GM23338 (cell line): Measurements from ENCODE around the gene METTL21C.

Experiments
- EZH2 ChIP-seq: fragments of 200-600 bp; sonication (generic); IDR thresholded peaks from one replicate; pipeline ENCODE4 v1.8.0; 2017; ENCODE audit warnings: antibody characterized with exemption, mild to moderate bottlenecking, low read depth; ENCODE audit not compliant: unreplicated experiment
- EZH2phosphoT487 ChIP-seq: fragments of 200-600 bp; sonication (generic); IDR thresholded peaks from one replicate; pipeline ENCODE4 v1.8.1; 2018; ENCODE audit warnings: antibody characterized with exemption; ENCODE audit not compliant: unreplicated experiment
- POLR2AphosphoS5 ChIP-seq: IDR thresholded peaks from 2 replicates; pipeline ENCODE4 v1.6.1; 2016; ENCODE audit warnings: antibody characterized with exemption, low read depth
- TF ChIP-seq, protein P1 (sequence below), 2 experiments: fragments of 200-600 bp in 1 of 2; sonication (generic) in 1 of 2; conservative IDR thresholded peaks; 2 replicates each; pipeline versions ENCODE4 v1.5.1 to v1.6.1; 2016 to 2017; ENCODE audit warnings: antibody characterized with exemption in 2 of 2, low read depth in 2 of 2, mild to moderate bottlenecking in 2 of 2, moderate library complexity in 1 of 2
- TF ChIP-seq, protein P2 (sequence below): IDR thresholded peaks from 2 replicates; pipeline ENCODE4 v1.6.1; 2016; ENCODE audit warnings: antibody characterized with exemption
- TF ChIP-seq, protein P3 (sequence below): IDR thresholded peaks from one replicate; pipeline ENCODE4 v1.6.1; 2018; ENCODE audit warnings: antibody characterized with exemption; ENCODE audit not compliant: unreplicated experiment

DNA sequence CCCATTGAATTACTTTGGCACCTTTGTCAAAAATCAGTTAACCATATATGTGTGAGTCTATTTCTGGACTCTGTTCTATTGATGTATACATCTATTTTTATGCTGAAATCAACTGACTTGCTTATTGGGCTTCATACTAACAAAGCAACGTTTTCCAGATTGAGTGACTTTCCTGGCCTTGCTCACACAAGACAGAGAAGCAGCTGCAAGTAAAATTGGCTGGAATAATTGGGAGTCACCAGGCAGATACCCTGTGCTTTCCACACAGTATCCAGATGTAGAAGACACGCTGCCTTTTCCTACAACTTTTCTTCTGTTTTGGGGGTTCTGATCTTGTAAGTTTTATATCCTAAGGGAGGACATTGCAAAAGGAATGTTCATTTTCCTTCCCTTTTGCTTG is 11.2 kb downstream of the METTL21C start:
- TF ChIP-seq, protein P1, sequence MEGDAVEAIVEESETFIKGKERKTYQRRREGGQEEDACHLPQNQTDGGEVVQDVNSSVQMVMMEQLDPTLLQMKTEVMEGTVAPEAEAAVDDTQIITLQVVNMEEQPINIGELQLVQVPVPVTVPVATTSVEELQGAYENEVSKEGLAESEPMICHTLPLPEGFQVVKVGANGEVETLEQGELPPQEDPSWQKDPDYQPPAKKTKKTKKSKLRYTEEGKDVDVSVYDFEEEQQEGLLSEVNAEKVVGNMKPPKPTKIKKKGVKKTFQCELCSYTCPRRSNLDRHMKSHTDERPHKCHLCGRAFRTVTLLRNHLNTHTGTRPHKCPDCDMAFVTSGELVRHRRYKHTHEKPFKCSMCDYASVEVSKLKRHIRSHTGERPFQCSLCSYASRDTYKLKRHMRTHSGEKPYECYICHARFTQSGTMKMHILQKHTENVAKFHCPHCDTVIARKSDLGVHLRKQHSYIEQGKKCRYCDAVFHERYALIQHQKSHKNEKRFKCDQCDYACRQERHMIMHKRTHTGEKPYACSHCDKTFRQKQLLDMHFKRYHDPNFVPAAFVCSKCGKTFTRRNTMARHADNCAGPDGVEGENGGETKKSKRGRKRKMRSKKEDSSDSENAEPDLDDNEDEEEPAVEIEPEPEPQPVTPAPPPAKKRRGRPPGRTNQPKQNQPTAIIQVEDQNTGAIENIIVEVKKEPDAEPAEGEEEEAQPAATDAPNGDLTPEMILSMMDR (conservative IDR thresholded peaks at IDR 0.05; ENCODE audit: low read depth in 2 of 2) = no peak
- TF ChIP-seq EZH2 (no peak), POLR2AphosphoS5 (no peak), EZH2phosphoT487 (no peak)
- TF ChIP-seq, protein P2, sequence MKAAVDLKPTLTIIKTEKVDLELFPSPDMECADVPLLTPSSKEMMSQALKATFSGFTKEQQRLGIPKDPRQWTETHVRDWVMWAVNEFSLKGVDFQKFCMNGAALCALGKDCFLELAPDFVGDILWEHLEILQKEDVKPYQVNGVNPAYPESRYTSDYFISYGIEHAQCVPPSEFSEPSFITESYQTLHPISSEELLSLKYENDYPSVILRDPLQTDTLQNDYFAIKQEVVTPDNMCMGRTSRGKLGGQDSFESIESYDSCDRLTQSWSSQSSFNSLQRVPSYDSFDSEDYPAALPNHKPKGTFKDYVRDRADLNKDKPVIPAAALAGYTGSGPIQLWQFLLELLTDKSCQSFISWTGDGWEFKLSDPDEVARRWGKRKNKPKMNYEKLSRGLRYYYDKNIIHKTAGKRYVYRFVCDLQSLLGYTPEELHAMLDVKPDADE = no peak
- TF ChIP-seq, protein P3, sequence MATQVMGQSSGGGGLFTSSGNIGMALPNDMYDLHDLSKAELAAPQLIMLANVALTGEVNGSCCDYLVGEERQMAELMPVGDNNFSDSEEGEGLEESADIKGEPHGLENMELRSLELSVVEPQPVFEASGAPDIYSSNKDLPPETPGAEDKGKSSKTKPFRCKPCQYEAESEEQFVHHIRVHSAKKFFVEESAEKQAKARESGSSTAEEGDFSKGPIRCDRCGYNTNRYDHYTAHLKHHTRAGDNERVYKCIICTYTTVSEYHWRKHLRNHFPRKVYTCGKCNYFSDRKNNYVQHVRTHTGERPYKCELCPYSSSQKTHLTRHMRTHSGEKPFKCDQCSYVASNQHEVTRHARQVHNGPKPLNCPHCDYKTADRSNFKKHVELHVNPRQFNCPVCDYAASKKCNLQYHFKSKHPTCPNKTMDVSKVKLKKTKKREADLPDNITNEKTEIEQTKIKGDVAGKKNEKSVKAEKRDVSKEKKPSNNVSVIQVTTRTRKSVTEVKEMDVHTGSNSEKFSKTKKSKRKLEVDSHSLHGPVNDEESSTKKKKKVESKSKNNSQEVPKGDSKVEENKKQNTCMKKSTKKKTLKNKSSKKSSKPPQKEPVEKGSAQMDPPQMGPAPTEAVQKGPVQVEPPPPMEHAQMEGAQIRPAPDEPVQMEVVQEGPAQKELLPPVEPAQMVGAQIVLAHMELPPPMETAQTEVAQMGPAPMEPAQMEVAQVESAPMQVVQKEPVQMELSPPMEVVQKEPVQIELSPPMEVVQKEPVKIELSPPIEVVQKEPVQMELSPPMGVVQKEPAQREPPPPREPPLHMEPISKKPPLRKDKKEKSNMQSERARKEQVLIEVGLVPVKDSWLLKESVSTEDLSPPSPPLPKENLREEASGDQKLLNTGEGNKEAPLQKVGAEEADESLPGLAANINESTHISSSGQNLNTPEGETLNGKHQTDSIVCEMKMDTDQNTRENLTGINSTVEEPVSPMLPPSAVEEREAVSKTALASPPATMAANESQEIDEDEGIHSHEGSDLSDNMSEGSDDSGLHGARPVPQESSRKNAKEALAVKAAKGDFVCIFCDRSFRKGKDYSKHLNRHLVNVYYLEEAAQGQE = no peak
